HL-60/S4 treated with phorbol 12-myristate 13-acetate at 8.2 ng/mL for 4 days and 3 days (cell line): ENCODE data around the gene CHST11.

Experiments used
- in situ Hi-C: fragments of 300-500 bp; cut with MboI; formaldehyde crosslinking; loops from 2 replicates; pipeline ENCODE4 v1.15.0; 2022; ENCODE audit warnings: low sequenced_read_pairs

Gene CHST11

GRCh38 chr12:104643819-104644669, 187.3 kb downstream of the CHST11 start:
- in situ Hi-C loops = no loop called here

GRCh38 chr12:104648756-104649155, 192.0 kb downstream of the CHST11 start:
- in situ Hi-C loops = no loop called here

GRCh38 chr12:104649217-104649824, 192.6 kb downstream of the CHST11 start:
- in situ Hi-C loops = no loop called here

- in situ Hi-C loops = no loop called here
These were observed 193.2 kb downstream of the CHST11 start for GRCh38 chr12:104649921-104650320.

GRCh38 chr12:104650541-104650940, 193.8 kb downstream of the CHST11 start:
- in situ Hi-C loops = no loop called here

- in situ Hi-C loops = no loop called here
These were observed 195.1 kb downstream of the CHST11 start for GRCh38 chr12:104651811-104652210.

GRCh38 chr12:104652358-104652757, 195.6 kb downstream of the CHST11 start:
- in situ Hi-C loops = no loop called here

- in situ Hi-C loops = no loop called here
These were observed 196.2 kb downstream of the CHST11 start for GRCh38 chr12:104652910-104653309.

- in situ Hi-C loops = no loop called here
These were observed 197.2 kb downstream of the CHST11 start for GRCh38 chr12:104653730-104654664.

GRCh38 chr12:104654665-104655609, 198.2 kb downstream of the CHST11 start:
- in situ Hi-C loops = no loop called here

- in situ Hi-C loops = no loop called here
These were observed 199.6 kb downstream of the CHST11 start for GRCh38 chr12:104656383-104656782.

GRCh38 chr12:104656921-104657320, 200.2 kb downstream of the CHST11 start:
- in situ Hi-C loops = no loop called here

GRCh38 chr12:104657726-104658484, 201.2 kb downstream of the CHST11 start:
- in situ Hi-C loops = no loop called here

- in situ Hi-C loops = no loop called here
These were observed 202.3 kb downstream of the CHST11 start for GRCh38 chr12:104659058-104659457.

- in situ Hi-C loops = no loop called here
These were observed 205.5 kb downstream of the CHST11 start for GRCh38 chr12:104662203-104662602.

GRCh38 chr12:104662908-104663307, 206.2 kb downstream of the CHST11 start:
- in situ Hi-C loops = no loop called here

GRCh38 chr12:104664351-104664750, 207.6 kb downstream of the CHST11 start:
- in situ Hi-C loops = no loop called here

- in situ Hi-C loops = no loop called here
These were observed 208.5 kb downstream of the CHST11 start for GRCh38 chr12:104665296-104665695.

- in situ Hi-C loops = no loop called here
These were observed 210.4 kb downstream of the CHST11 start for GRCh38 chr12:104667139-104667538.
